K562 (cell line): ENCODE data around the gene TIGD4. TPM values are rescaled to one million over a fixed set of nuclear protein-coding genes. Genes with fewer than 3 reads are reported as not detected.

Experiments used
- BCL6 ChIP-seq: fragments of 250-450 bp; sonication (Bioruptor Pico); IDR thresholded peaks from 2 replicates; pipeline ENCODE4 v1.4.0; 2020
- CBX3 ChIP-seq, 2 experiments: IDR thresholded peaks; 1 replicate in 1 of 2; 2 replicates in 1 of 2; pipeline ENCODE4 v1.6.1; 2012; ENCODE audit warnings: inconsistent platforms in 2 of 2, low read length in 2 of 2, borderline replicate concordance in 1 of 2, control low read depth in 1 of 2
- CXXC5 ChIP-seq: fragments of 250-450 bp; sonication (Bioruptor Pico); IDR thresholded peaks from 2 replicates; pipeline ENCODE4 v1.8.0; 2022; ENCODE audit warnings: inconsistent platforms, mild to moderate bottlenecking, moderate library complexity
- HDAC8 ChIP-seq: fragments of 450-650 bp; IDR thresholded peaks from 2 replicates; pipeline ENCODE4 v1.6.1; 2016; ENCODE audit warnings: mild to moderate bottlenecking, missing genetic modification characterization, moderate library complexity, missing compliant biosample characterization
- KLF6 ChIP-seq: fragments of 250-450 bp; sonication (Bioruptor Pico); IDR thresholded peaks from 2 replicates; pipeline ENCODE4 v1.4.0; 2020; ENCODE audit warnings: mild to moderate bottlenecking, moderate library complexity, borderline replicate concordance
- LCOR ChIP-seq: sonication (generic); formaldehyde crosslinking; IDR thresholded peaks from 2 replicates; pipeline ENCODE4 v1.8.0; 2022; ENCODE audit warnings: mild to moderate bottlenecking, missing genetic modification reagents
- PATZ1 ChIP-seq: fragments of 250-450 bp; sonication (Bioruptor Pico); IDR thresholded peaks from 2 replicates; pipeline ENCODE4 v1.5.0; 2020; ENCODE audit warnings: mild to moderate bottlenecking, borderline replicate concordance
- PTTG1 ChIP-seq: fragments of 450-650 bp; IDR thresholded peaks from 2 replicates; pipeline ENCODE4 v1.6.1; 2016; ENCODE audit warnings: low read depth, mild to moderate bottlenecking, missing genetic modification characterization, missing compliant biosample characterization
- RBBP5 ChIP-seq: fragments of 200-600 bp; sonication (generic); IDR thresholded peaks from 2 replicates; pipeline ENCODE4 v1.6.1; 2012; ENCODE audit warnings: borderline replicate concordance, mild to moderate bottlenecking, low read length, control low read depth, inconsistent platforms; ENCODE audit not compliant: insufficient read depth, poor library complexity, severe bottlenecking
- RBM14 ChIP-seq: fragments of 200-400 bp; formaldehyde crosslinking; IDR thresholded peaks from 2 replicates; pipeline ENCODE4 v1.6.1; 2018; ENCODE audit warnings: low read depth, mild to moderate bottlenecking, low read length, moderate library complexity, borderline replicate concordance; ENCODE audit not compliant: insufficient read depth
- RBM25 ChIP-seq: fragments of 200-400 bp; formaldehyde crosslinking; IDR thresholded peaks from 2 replicates; pipeline ENCODE4 v1.6.1; 2018; ENCODE audit warnings: low read length, low read depth, moderate library complexity; ENCODE audit not compliant: severe bottlenecking
- SREBF1 ChIP-seq: fragments of 150-350 bp; IDR thresholded peaks from 2 replicates; pipeline ENCODE4 v1.6.1; 2014; ENCODE audit warnings: antibody characterized with exemption, low read depth, low read length, borderline replicate concordance
- TCF7 ChIP-seq: sonication (generic); IDR thresholded peaks from 2 replicates; pipeline ENCODE4 v1.6.1; 2016; ENCODE audit warnings: antibody characterized with exemption, borderline replicate concordance
- TSC22D4 ChIP-seq: fragments of 450-650 bp; IDR thresholded peaks from 2 replicates; pipeline ENCODE4 v1.6.1; 2016; ENCODE audit warnings: missing genetic modification characterization, missing biosample characterization, control low read depth
- YY1 ChIP-seq, 3 experiments: IDR thresholded peaks; 2 replicates each; pipeline ENCODE4 v1.6.1; 2011; ENCODE audit warnings: low read length in 2 of 3, mild to moderate bottlenecking in 2 of 3, moderate library complexity in 2 of 3, borderline replicate concordance in 1 of 3, control low read depth in 1 of 3, low read depth in 1 of 3; ENCODE audit not compliant: insufficient read depth in 3 of 3, insufficient replicate concordance in 2 of 3, control insufficient read depth in 1 of 3, insufficient read length in 1 of 3; ENCODE audit errors: extremely low read depth in 1 of 3
- ZNF146 ChIP-seq: IDR thresholded peaks from one replicate; pipeline ENCODE4 v1.6.1; 2018; ENCODE audit warnings: missing compliant biosample characterization; ENCODE audit not compliant: unreplicated experiment
- ZNF280A ChIP-seq: fragments of 450-650 bp; IDR thresholded peaks from 2 replicates; pipeline ENCODE4 v1.6.1; 2018; ENCODE audit warnings: mild to moderate bottlenecking, low read depth; ENCODE audit not compliant: partially characterized antibody
- ZNF311 ChIP-seq: fragments of 250-450 bp; sonication (Bioruptor Pico); IDR thresholded peaks from 2 replicates; pipeline ENCODE4 v1.4.0; 2020; ENCODE audit warnings: mild to moderate bottlenecking, moderate library complexity
- ZNF639 ChIP-seq, 2 experiments: fragments of 200-800 bp in 1 of 2; sonication (Bioruptor generic) in 1 of 2; sonication (generic) in 1 of 2; formaldehyde crosslinking in 1 of 2; IDR thresholded peaks in 1 of 2; conservative IDR thresholded peaks in 1 of 2; 2 replicates each; pipeline versions ENCODE4 v1.5.0 to v1.6.1; 2016 to 2020; ENCODE audit warnings: missing compliant biosample characterization in 1 of 2, missing genetic modification characterization in 1 of 2, missing genetic modification reagents in 1 of 2
- ZZZ3 ChIP-seq: fragments of 450-650 bp; IDR thresholded peaks from 2 replicates; pipeline ENCODE4 v1.6.1; 2016; ENCODE audit warnings: antibody characterized with exemption, mild to moderate bottlenecking, moderate library complexity
- polyA plus RNA-seq, 8 experiments: library from polyadenylated mRNA; depleted of rRNA in 4 of 8; stranded (reverse) in 5 of 8; unstranded in 3 of 8; fragments of >200 nt; fragmentation: Nextera tagmentation in 2 of 8; fragmentation: Illumina TruSeq in 1 of 8; extraction: Ambion mirVana in 2 of 8; extraction: Trizol in 1 of 8; gene quantifications; 2 replicates each; pipeline versions ENCODE4 v1.2.1 to v1.2.3, GENCODE V29; 2011 to 2014; ENCODE audit warnings: inconsistent platforms in 1 of 8, missing spikeins in 1 of 8
- total RNA-seq, 7 experiments: library from RNA; depleted of rRNA in 6 of 7; stranded (reverse); fragments of >200 nt in 6 of 7; fragmentation: Illumina TruSeq in 2 of 7; extraction: Trizol in 2 of 7; gene quantifications; 2 replicates each; pipeline versions ENCODE4 v1.2.1 to v1.2.3, GENCODE V29; 2011 to 2021; ENCODE audit warnings: low replicate concordance in 1 of 7

The TIGD4 gene
- total and polyA plus RNA-seq, 9 of the 15 experiments (the other 6 are each of a cell fraction or from before 2014, with no cell fraction given) = 0.07 to 0.28 (median 0.18) TPM

GRCh38 chr4:152779513-152780266 lies at the start of gene TIGD4, which contains the start of gene ARFIP1 (continued):
- TF ChIP-seq ZNF146 (CRISPR knock-in tag) (no peak), TCF7 (0 out of 2 replicates have a peak, but pooled peaks have one; percentile 55), PATZ1 (CRISPR knock-in tag) (no peak), LCOR (peak; percentile 25; the same call in 1 of the 2 replicates), HDAC8 (tag) (no peak), ZNF280A (no peak), CXXC5 (CRISPR knock-in tag) (peak; percentile 85), SREBF1 (no peak), RBBP5 (peak; percentile 85), YY1 (IDR thresholded peaks at IDR 0.05; ENCODE audit: borderline replicate concordance in 1 of 3, control insufficient read depth in 1 of 3, extremely low read depth in 1 of 3, insufficient read depth in 3 of 3, insufficient read length in 1 of 3, insufficient replicate concordance in 2 of 3, low read depth in 1 of 3, low read length in 2 of 3) (no peak), ZNF639 (CRISPR knock-in tag; conservative IDR thresholded peaks at IDR 0.05 in 1 of 2, IDR thresholded peaks at IDR 0.05 in 1 of 2) (peak in 1 of 2 experiments; percentile 63; a peak in 2 of 4 replicates), ZZZ3 (no peak), KLF6 (CRISPR knock-in tag) (no peak), TSC22D4 (tag) (no peak), BCL6 (CRISPR knock-in tag) (no peak), PTTG1 (tag) (no peak), ZNF311 (CRISPR knock-in tag) (no peak), CBX3 (IDR thresholded peaks at IDR 0.05; ENCODE audit: borderline replicate concordance in 1 of 2, low read length in 2 of 2) (no peak), RBM14 (no peak), RBM25 (no peak)
